ENCODE results near the gene INPP4A. TPM values are rescaled to one million over a fixed set of nuclear protein-coding genes. Genes with fewer than 3 reads are reported as not detected.

The INPP4A gene
- total RNA-seq, 2 donors from 2014 or later, result 10.9 to 12.2 TPM

DNA sequence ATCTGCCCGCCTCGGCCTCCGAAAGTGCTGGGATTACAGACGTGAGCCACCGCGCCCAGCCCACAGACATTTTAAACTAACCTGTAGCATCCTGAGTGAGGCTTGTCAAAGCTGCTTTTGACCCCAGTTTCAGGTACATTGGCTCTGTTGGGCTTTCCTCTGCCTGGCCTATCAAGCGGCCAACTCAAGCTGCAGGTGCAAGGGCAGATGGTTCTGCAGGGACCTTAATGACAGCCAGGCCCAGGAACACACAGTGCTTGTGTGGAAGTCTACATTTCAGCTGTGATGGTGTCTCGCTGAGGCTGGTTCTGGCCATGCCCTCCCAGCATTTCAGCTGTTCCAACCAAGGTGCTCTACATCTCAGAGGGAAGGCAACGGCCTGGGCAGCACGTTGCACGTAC, 18.4 kb downstream of the INPP4A start:
- no peak for TF ChIP-seq CTCF (IDR thresholded peaks at IDR 0.05)
- no peak for TF ChIP-seq POLR2A (IDR thresholded peaks at IDR 0.05)
- intact Hi-C loops (cut with DNase I), result no loop called here
- H3K9me3 ChIP-seq, result no peaks in the 10 kb centered on the region
- no peaks in the 10 kb centered on the region for H3K36me3 ChIP-seq (replicated peaks in 1 of 2; ENCODE audit: insufficient read depth in 1 of 2, low read depth in 2 of 2)
- H3K4me3 ChIP-seq, result no peak overlapping the region
- peaks cover 18% of the 10 kb centered on the region for H3K4me1 ChIP-seq
- 91 to 93% methylated on average over 10 to 11 of the region's 11 CpGs for WGBS, 2 donors
- no peak overlapping the region for H3K27ac ChIP-seq
- DNase-seq, result no peak
- no peaks in the 10 kb centered on the region for H3K27me3 ChIP-seq
- no peak for ATAC-seq

- intact Hi-C loops (cut with DNase I), result no loop called here
- Histone ChIP-seq H3K9me3 (no peaks in the 10 kb centered on the region), H3K4me1 (peaks cover 18% of the 10 kb centered on the region), H3K4me3 (no peak overlapping the region), H3K27ac (peak overlapping the region in 1 of 4 donors; percentile 67), H3K36me3 (replicated peaks in 1 of 2; ENCODE audit: insufficient read depth in 1 of 2, low read depth in 2 of 2) (no peaks in the 10 kb centered on the region), H3K27me3 (no peaks in the 10 kb centered on the region)
- WGBS, 2 donors, result 81 to 89% methylated on average over 6 to 10 of the region's 10 CpGs
- ATAC-seq (no peak), DNase-seq (no peak)
- TF ChIP-seq CTCF (IDR thresholded peaks at IDR 0.05), result no peak
- no peak for TF ChIP-seq POLR2A (IDR thresholded peaks at IDR 0.05)
Measured at GRCh38 chr2:98463551-98463971, 18.9 kb downstream of the INPP4A start.

DNA sequence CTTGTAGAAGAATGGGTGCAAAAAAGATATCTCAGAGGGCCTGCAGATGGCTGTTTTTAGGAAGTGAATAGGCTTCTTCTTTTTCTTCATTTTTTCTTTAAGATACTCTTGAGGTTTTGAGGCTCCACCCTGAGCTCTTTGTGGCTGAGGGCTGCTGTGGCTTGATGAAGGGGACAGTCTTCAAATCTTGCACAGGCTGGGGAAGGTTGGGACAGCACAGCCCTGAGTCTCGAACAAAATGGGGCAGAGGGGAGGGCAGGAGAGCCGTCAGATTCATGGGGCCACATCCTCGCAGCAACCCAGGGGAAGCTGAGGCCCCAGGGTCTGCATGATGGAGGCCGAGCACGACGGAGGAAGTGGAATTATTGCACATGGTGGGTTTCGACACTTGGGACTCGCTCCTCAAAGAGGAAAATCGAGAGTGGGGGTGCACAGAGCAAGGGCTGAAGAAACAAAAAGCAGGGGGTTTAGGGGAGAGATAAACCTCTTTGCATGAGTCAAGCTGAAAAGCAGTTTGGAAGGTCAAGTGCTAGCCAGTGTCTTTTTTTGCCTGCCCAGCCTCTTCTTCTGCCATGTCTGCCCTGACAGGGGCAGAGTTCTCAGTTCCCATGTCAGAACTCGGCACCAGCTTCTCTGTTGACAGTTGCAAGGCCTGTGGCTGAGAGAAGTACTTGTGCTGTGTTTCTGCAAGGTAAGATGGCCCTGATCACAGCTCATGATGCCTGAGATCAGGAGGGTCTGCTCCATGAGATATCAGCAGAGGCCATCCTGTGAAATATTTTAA, 19.5 kb downstream of the INPP4A start:
- Histone ChIP-seq H3K9me3 (no peaks in the 10 kb centered on the region), H3K4me1 (peaks cover 18% of the 10 kb centered on the region), H3K27me3 (no peaks in the 10 kb centered on the region), H3K36me3 (replicated peaks in 1 of 2; ENCODE audit: insufficient read depth in 1 of 2, low read depth in 2 of 2) (no peaks in the 10 kb centered on the region), H3K27ac (peak overlapping the region in 1 of 4 donors; percentile 67), H3K4me3 (no peak overlapping the region)
- intact Hi-C loops (cut with DNase I), result no loop called here
- no peak for TF ChIP-seq CTCF (IDR thresholded peaks at IDR 0.05)
- no peak for TF ChIP-seq POLR2A (IDR thresholded peaks at IDR 0.05)
- 70 to 87% methylated on average over 10 of the region's 10 CpGs for WGBS, 2 donors
- ATAC-seq (no peak), DNase-seq (no peak)

GRCh38 chr2:98464772-98465310, 20.2 kb downstream of the INPP4A start:
- 81% methylated on average over 12 of the region's 12 CpGs for WGBS, 2 donors
- H3K4me1 ChIP-seq, result peaks cover 12% of the 10 kb centered on the region

More at GRCh38 chr2:98464772-98465310, 20.2 kb downstream of the INPP4A start:
- intact Hi-C loops (cut with DNase I), result no loop called here
- Histone ChIP-seq H3K27me3 (no peaks in the 10 kb centered on the region), H3K36me3 (replicated peaks in 1 of 2; ENCODE audit: insufficient read depth in 1 of 2, low read depth in 2 of 2) (no peaks in the 10 kb centered on the region), H3K9me3 (no peaks in the 10 kb centered on the region), H3K27ac (peak overlapping the region in 1 of 4 donors; percentile 67), H3K4me3 (no peak overlapping the region)
- peak in 1 of 4 donors; percentile 53 for DNase-seq
- TF ChIP-seq POLR2A (IDR thresholded peaks at IDR 0.05), result no peak
- no peak for TF ChIP-seq CTCF (IDR thresholded peaks at IDR 0.05)
- ATAC-seq, result no peak
